ENCODE results near the gene GOLGA8J.

- no peak for TF ChIP-seq REST (IDR thresholded peaks at IDR 0.05; ENCODE audit: insufficient read depth in 1 of 2, low read depth in 2 of 2, low read length in 2 of 2)
- no peak for TF ChIP-seq TAF1 (IDR thresholded peaks at IDR 0.05; ENCODE audit: borderline replicate concordance, insufficient read depth, low read length)
These were observed 49.5 kb upstream of the GOLGA8J start for GRCh38 chr15:30033211-30033610.
